CD4-positive, alpha-beta T cell treated with Interleukin-6 at 100 ng/mL for 8 hours (primary cell): ENCODE data around the gene DDX60.
"Not testable (repeated sequence)": the region's sequence is repeated elsewhere in the genome, so short reads cannot be mapped to it uniquely, and the experiment has no call there.

Experiments used
- DNase-seq: peaks from one replicate; pipeline ENCODE4 v3.0.0-alpha.2; 2020; ENCODE audit warnings: mixed read lengths, low spot score

DDX60 gene

GRCh38 chr4:168318266-168318895, at the start of gene DDX60:
DDX60 (minus strand) TSS chr4:168318752; CDS start chr4:168311259, 7,493 bp downstream.
- DNase-seq = peak; percentile 84

GRCh38 chr4:168367065-168367464, 48.5 kb upstream of the DDX60 start:
- no peak for DNase-seq

GRCh38 chr4:168362025-168362401, 43.5 kb upstream of the DDX60 start:
- no peak for DNase-seq

DNA sequence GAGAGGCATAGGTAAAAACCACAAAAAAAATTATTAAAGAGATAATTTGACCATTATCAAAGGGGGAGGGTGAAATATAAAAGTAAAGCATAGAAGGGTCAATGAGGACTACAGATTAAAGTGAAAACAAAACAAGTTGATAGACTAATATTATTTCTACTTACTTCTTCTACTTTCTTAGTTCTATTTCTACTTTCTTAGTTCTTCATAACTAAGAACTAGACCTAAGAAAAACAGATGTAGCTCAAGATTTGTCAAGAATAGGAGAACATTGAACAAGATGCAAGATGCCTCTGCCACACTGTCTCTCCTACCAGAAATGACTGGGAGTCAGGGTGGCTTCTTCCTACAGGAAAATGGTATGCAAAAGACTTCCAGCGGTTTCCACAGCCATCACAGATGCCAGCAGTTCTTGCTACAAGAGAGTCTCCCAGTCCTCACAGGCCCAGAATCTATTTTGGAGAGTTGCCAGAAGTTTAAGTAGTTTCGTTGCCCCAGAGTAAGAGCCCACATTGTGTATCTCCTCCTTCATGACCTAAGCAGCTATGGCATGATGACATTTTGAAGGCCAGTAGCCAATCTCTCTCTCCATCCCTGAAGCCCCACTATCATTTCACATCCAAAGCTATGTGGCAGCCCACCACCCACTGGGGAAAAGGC, 42.9 kb upstream of the DDX60 start:
- DNase-seq = no peak

GRCh38 chr4:168360271-168360670, 41.7 kb upstream of the DDX60 start:
- no peak for DNase-seq

- DNase-seq = no peak
Observed at GRCh38 chr4:168357941-168358340, 39.4 kb upstream of the DDX60 start.

- no peak for DNase-seq
Observed at GRCh38 chr4:168353746-168354145, 35.2 kb upstream of the DDX60 start.

DNA sequence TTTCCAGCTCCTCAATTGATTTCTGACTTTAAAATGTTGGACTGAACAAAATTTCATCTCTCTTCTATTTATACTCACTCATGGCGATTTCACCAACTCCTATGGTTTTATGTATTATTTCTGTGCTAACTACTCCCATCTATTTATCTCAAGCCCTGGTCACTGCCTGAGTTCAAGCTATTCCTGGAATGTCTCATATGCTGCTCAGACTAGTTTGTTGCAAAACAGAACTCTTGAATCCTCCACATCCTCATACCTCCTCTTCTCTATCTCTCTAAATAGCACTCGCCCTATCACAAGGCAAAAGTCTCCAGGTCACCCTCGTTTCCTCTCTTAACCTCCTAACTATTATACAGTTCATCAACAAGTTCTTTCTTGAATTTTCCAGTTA, 19.0 kb upstream of the DDX60 start:
- DNase-seq = no peak

DNA sequence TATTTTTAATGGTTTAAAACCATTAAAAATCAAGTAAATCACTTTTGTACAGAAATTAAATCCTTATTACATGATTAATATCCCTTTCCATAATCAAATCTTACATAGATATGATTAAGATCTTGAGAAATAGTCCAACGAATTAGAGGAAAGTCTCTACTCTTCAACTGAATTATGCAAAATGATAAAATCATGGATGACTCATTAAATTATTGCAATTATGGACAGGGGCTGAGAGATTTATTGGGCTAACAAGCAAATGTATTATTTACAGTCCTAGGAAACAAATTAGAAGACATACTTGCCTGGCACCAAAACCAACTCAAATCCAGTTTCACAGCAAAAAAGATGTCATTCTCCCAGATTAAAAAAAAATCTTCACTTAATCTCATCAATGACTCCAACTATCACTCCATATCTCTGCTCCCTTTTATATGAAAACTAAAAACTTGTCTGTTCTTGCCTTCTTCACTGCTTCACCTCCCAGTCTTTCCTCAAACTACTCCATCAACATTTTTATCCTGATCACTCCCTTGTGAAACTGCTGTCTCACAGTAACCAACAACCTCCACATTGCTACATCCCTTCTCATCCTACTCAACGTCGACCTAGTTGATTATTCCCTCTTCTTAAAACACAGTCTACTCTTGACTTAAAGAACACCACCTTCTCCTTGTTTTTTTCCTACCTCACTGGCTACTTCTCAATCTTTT, 18.4 kb upstream of the DDX60 start:
- DNase-seq = no peak

DNA sequence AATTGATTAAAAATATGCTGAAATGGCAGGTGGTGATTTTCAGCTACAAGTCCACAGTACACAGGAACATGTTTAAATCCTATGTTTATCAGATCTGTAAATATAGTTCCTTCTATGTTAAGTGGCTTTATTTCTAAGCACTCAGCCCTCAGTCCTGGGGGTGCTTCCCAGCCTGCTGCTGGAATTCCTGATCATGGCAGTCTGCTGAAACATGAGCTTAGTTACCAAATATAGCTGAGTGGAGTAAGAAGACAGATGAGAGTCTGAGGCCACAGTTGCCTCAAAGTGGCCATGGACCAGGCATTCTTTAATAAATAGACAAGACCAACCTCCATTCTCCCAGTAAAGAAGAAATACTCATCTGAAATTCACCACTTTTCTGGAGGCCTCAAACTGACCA, 17.1 kb upstream of the DDX60 start:
- no peak for DNase-seq

DNA sequence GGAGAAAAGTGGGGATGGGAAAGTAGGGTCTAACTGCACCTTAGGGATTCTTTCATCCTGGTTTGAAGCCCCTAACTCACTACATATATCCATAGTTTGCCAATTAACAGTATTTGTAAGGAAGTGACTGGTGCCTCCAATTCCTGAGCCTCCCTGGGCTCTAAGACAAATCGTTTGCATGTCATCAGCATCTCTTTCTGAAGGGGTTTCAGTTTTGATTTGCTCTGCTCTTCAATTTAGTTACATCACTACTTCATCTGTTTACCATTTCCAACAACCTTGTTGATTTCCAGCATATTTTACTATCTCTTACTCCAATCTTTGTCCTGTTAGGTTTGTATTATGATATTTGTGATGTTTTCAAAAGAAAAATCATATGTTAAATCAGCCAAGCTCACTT, 15.5 kb upstream of the DDX60 start:
- no peak for DNase-seq

DNA sequence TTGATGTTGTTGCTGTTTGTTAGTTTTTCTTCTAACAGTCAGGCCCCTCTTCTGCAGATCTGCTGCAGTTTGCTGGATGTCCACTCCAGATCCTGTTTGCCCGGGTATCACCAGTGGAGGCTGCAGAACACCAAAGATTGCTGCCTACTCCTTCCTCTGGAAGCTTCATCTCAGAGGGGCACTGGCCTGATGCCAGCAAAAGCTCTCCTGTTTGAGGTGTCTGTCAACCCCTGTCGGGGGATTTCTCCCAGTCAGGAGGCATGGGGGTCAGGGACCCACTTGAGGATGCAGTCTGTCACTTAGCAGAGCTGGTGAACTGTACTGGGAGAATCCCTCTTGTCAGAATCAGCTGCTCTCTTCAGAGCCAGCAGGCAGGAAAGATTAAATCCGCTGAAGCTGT, 12.0 kb upstream of the DDX60 start:
- DNase-seq = not testable (repeated sequence)

DNA sequence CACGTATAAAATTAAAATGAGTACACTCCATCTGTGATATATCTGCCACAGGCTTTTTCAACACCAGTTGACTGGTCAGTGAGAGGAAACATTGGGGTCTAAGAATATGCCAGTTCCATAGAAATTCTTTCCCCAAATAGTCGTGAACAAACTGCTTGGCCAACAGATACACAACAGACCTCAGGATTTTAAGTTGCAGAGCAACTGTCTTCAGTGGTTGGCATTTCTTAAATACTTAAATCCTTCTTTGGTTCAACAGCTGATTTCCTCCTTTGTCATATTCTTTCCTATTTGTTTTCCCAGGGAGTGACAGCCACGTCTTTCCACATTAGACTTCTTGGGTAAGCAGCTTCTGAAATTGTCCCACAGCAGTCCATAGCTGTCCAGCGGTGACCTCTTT, 7.0 kb upstream of the DDX60 start:
- DNase-seq = no peak

GRCh38 chr4:168321006-168321405, 2.5 kb upstream of the DDX60 start:
- no peak for DNase-seq

- no peak for DNase-seq
Observed at GRCh38 chr4:168319486-168320019, 1.0 kb upstream of the DDX60 start.

DNA sequence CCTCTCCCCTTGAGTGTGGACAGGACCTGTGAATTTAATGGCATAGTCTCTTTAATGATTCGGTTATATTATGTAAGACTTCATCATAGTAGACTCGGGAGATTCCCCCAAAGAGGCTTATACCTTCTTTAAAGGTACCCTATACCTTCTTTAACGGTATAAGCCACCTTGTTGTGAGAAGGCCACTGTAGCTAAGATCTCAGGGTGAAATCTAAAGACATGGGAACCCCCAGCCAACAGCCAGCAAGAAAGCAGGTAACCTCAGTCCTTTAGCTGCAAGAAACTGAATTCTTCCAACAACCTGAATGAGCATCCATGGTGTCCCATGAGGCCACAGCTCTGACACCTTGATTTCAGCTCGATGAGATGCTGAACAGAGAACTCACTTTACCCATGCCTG, 931 bp downstream of the DDX60 start:
- no peak for DNase-seq

DNA sequence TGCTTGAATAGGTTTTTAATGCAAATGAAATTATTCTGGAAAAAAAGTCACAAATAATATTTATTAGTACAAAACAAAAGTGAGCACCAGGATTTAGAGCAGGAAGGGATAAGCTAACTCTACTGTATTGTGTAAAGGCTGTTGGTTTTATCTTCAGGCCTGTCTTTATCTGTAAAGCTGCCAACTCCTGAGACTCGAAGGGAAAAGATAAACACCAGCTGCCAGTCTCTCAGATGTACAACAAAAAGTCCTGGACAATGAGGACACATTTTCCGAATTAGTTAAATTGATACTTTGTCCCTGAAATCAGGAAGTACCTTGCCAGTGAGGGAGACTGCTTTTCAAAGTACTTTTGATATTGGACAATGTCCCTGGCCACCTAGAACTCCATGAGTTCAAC, 8.8 kb downstream of the DDX60 start:
- DNase-seq = no peak

GRCh38 chr4:168308912-168309311, 9.6 kb downstream of the DDX60 start:
- no peak for DNase-seq

DNA sequence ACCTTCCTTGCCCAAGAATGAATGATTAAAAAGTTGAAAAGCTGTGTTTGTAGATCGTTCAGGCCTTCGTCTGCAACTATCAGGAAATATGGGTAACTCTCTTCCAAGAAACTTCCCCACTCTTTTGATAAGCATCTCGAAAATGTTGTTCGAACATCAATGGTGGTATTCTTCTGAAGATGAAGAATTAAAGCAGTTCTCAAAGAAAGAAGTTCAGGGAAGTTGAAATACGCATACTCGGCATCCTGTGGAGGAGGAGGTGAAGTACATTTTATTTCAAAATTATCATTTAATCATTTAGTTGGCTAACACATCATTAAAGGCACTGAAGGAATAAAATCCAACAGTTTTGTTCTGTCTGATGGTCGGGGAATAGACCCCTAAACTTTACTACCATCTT, 12.1 kb downstream of the DDX60 start:
- DNase-seq = no peak

DNA sequence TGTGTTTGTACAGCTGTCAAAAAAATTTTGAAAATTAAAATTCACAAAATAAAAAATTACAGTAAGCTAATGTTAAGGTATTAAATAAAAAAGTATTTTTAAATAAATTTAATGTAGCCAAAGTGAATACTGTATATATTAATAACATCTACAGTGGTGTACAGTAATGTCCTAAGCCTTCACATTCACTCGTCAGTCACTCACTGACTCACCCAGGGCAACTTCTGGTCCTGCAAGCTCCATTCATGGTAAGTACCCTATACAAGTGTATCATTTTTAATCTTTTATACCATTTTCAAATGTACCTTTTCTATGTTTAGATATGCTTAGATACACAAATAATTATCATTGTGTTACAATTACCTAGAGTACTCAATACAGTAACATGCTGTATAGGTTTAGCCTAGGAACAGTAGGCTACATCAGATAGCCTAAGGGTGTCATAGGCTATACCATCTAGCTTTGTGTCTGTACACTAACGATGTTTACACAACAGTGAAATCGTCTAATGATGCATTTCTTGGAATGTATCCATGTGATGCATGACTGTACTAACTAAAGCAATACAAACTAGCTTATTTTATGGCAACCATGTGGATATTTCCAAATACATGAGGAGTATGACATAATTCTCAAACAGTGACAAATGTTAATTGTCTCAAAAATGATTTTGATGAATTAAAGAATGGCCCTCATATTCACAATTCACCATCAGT, 13.7 kb downstream of the DDX60 start:
- DNase-seq = no peak

DNA sequence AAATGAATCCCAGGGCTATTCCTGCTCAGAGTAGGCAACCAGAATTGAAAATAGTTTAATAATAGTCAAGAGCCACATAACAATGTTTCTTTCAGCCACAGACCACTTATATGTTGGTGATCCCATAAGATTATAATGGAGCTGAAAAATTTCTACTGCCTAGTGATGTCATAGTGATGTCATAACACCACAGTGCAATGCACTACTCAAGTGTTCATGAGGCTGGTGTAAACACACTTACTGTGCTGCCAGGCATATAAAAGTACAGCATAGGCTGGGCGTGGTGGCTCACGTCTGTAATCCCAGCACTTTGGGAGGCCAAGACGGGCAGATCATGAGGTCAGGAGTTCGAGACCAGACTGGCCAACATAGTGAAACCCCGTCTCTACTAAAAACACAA, 15.1 kb downstream of the DDX60 start:
- DNase-seq = not testable (repeated sequence)

DNA sequence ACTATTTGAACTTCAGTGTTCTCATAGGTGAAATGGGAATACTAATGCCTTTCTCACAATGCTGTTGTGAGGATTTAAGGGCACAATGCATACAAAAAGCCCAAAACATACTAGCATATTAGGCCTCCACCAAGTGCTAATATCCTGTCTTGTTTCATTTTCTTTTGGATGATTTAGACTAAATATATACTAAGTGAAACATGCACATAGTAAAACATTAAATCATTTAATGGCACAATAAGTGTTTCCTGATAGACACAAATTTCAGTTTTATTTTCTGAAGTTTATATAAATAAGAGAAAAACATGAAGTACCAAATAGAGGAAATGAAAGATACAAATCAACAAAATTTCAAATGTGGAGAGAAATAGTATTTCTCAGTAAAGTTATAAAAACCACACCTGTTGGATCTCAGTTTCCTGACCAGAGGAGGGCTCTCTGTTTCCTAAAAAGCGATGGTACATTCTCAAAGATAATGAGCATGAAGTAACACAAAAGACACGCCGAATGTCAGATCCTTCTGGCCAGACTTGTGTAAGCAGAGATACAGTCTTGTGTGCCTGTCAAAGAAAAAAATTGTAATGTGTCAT, 25.1 kb downstream of the DDX60 start:
- no peak for DNase-seq
